Measurements from ENCODE around the gene GARIN1A. TPM values are rescaled to one million over a fixed set of nuclear protein-coding genes. Genes with fewer than 3 reads are reported as not detected.
"Not testable (repeated sequence)": the region's sequence is repeated elsewhere in the genome, so short reads cannot be mapped to it uniquely, and the experiment has no call there.

Gene GARIN1A
- total and polyA plus RNA-seq, 2 donors, result 0.19 to 1.4 TPM

GRCh38 chr7:128654080-128654479, 18.0 kb upstream of the GARIN1A start:
- not testable (repeated sequence) for H3K9me3 ChIP-seq (ENCODE audit: control insufficient read depth in 2 of 2, insufficient read depth in 1 of 2, low read length in 1 of 2); DNase-seq (ENCODE audit: low read depth in 6 of 9, low spot score in 9 of 9); H3K27me3 ChIP-seq (ENCODE audit: control insufficient read depth in 2 of 2, insufficient read depth in 1 of 2, low read length in 1 of 2); H3K4me3 ChIP-seq (ENCODE audit: low read length in 2 of 2); H3K27ac ChIP-seq (ENCODE audit: low read depth in 1 of 2, low read length in 1 of 2); H3K4me1 ChIP-seq (ENCODE audit: control insufficient read depth in 2 of 2, insufficient read depth in 2 of 2, low read length in 2 of 2)
- WGBS, result 95% methylated on average over 18 of the region's 19 CpGs
- peaks cover 11 to 21% of the 10 kb centered on the region in 2 donors for H3K36me3 ChIP-seq (ENCODE audit: control insufficient read depth in 2 of 2, insufficient read depth in 2 of 2, low read length in 1 of 2)

GRCh38 chr7:128654501-128654900, 17.6 kb upstream of the GARIN1A start:
- not testable (repeated sequence) for DNase-seq (ENCODE audit: low read depth in 6 of 9, low spot score in 9 of 9)

GRCh38 chr7:128658428-128658827, 13.7 kb upstream of the GARIN1A start:
- not testable (repeated sequence) for H3K36me3 ChIP-seq (ENCODE audit: control insufficient read depth in 2 of 2, insufficient read depth in 2 of 2, low read length in 1 of 2); DNase-seq (ENCODE audit: low read depth in 6 of 9, low spot score in 9 of 9); H3K27me3 ChIP-seq (ENCODE audit: control insufficient read depth in 2 of 2, insufficient read depth in 1 of 2, low read length in 1 of 2); H3K27ac ChIP-seq (ENCODE audit: low read depth in 1 of 2, low read length in 1 of 2); H3K4me3 ChIP-seq (ENCODE audit: low read length in 2 of 2); H3K4me1 ChIP-seq (ENCODE audit: control insufficient read depth in 2 of 2, insufficient read depth in 2 of 2, low read length in 2 of 2)
- WGBS, result 100% methylated on average over 3 of the region's 5 CpGs
- H3K9me3 ChIP-seq (ENCODE audit: control insufficient read depth in 2 of 2, insufficient read depth in 1 of 2, low read length in 1 of 2), result peaks cover 1 to 23% of the 10 kb centered on the region in 2 donors

More at GRCh38 chr7:128654501-128654900, 17.6 kb upstream of the GARIN1A start:
- H3K4me3 ChIP-seq (ENCODE audit: low read length in 2 of 2); H3K4me1 ChIP-seq (ENCODE audit: control insufficient read depth in 2 of 2, insufficient read depth in 2 of 2, low read length in 2 of 2); H3K27me3 ChIP-seq (ENCODE audit: control insufficient read depth in 2 of 2, insufficient read depth in 1 of 2, low read length in 1 of 2); H3K27ac ChIP-seq (ENCODE audit: low read depth in 1 of 2, low read length in 1 of 2); H3K9me3 ChIP-seq (ENCODE audit: control insufficient read depth in 2 of 2, insufficient read depth in 1 of 2, low read length in 1 of 2): not testable (repeated sequence)
- H3K36me3 ChIP-seq (ENCODE audit: control insufficient read depth in 2 of 2, insufficient read depth in 2 of 2, low read length in 1 of 2), result peaks cover 11 to 21% of the 10 kb centered on the region in 2 donors
- WGBS, result 99% methylated on average over 18 of the region's 18 CpGs

- 98% methylated on average over 3 of the region's 3 CpGs for WGBS
- Histone ChIP-seq H3K4me3 (ENCODE audit: low read length in 2 of 2) (no peak overlapping the region), H3K9me3 (ENCODE audit: control insufficient read depth in 2 of 2, insufficient read depth in 1 of 2, low read length in 1 of 2) (peaks cover 1 to 23% of the 10 kb centered on the region in 2 donors), H3K4me1 (ENCODE audit: control insufficient read depth in 2 of 2, insufficient read depth in 2 of 2, low read length in 2 of 2) (no peaks in the 10 kb centered on the region), H3K27me3 (ENCODE audit: control insufficient read depth in 2 of 2, insufficient read depth in 1 of 2, low read length in 1 of 2) (no peaks in the 10 kb centered on the region), H3K36me3 (ENCODE audit: control insufficient read depth in 2 of 2, insufficient read depth in 2 of 2, low read length in 1 of 2) (peaks cover 0 to 4% of the 10 kb centered on the region in 2 donors), H3K27ac (ENCODE audit: low read depth in 1 of 2, low read length in 1 of 2) (no peak overlapping the region)
- DNase-seq (ENCODE audit: low read depth in 6 of 9, low spot score in 9 of 9), result no peak
These were observed 11.5 kb upstream of the GARIN1A start for GRCh38 chr7:128660596-128660995.

GRCh38 chr7:128661446-128661845, 10.6 kb upstream of the GARIN1A start:
- no peak overlapping the region for H3K27ac ChIP-seq (ENCODE audit: low read depth in 1 of 2, low read length in 1 of 2)
- H3K36me3 ChIP-seq (ENCODE audit: control insufficient read depth in 2 of 2, insufficient read depth in 2 of 2, low read length in 1 of 2), result peaks cover 0 to 4% of the 10 kb centered on the region in 2 donors
- DNase-seq (ENCODE audit: low read depth in 6 of 9, low spot score in 9 of 9), result no peak
- H3K4me1 ChIP-seq (ENCODE audit: control insufficient read depth in 2 of 2, insufficient read depth in 2 of 2, low read length in 2 of 2), result no peaks in the 10 kb centered on the region
- WGBS, result 97% methylated on average over 5 of the region's 5 CpGs
- peaks cover 1 to 23% of the 10 kb centered on the region in 2 donors for H3K9me3 ChIP-seq (ENCODE audit: control insufficient read depth in 2 of 2, insufficient read depth in 1 of 2, low read length in 1 of 2)
- no peaks in the 10 kb centered on the region for H3K27me3 ChIP-seq (ENCODE audit: control insufficient read depth in 2 of 2, insufficient read depth in 1 of 2, low read length in 1 of 2)
- H3K4me3 ChIP-seq (ENCODE audit: low read length in 2 of 2), result no peak overlapping the region

DNA sequence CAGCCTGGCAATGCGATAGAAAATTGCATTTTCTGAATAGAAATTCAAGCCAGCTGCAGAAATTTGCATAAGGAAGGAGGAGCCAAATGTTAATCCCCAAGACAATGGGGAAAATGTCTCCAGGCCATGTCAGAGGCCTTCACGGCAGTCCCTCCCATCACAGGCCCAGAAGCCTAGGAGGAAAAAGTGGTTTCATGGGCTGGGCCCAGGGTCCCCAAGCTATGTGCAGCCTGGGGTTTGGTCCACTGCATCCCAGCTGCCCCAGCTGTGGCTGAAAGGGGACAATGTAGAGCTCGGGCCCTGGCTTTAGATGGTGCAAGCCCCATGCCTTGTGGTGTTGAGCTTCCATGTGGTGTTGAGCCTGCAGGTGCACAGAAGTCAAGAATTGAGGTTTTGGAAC, 10.0 kb upstream of the GARIN1A start:
- DNase-seq (ENCODE audit: low read depth in 6 of 9, low spot score in 9 of 9), result no peak
- no peaks in the 10 kb centered on the region for H3K4me1 ChIP-seq (ENCODE audit: control insufficient read depth in 2 of 2, insufficient read depth in 2 of 2, low read length in 2 of 2)
- H3K36me3 ChIP-seq (ENCODE audit: control insufficient read depth in 2 of 2, insufficient read depth in 2 of 2, low read length in 1 of 2), result peaks cover 0 to 4% of the 10 kb centered on the region in 2 donors
- no peak overlapping the region for H3K27ac ChIP-seq (ENCODE audit: low read depth in 1 of 2, low read length in 1 of 2)
- H3K4me3 ChIP-seq (ENCODE audit: low read length in 2 of 2), result no peak overlapping the region
- over 99% methylated on average over 3 of the region's 3 CpGs for WGBS
- H3K9me3 ChIP-seq (ENCODE audit: control insufficient read depth in 2 of 2, insufficient read depth in 1 of 2, low read length in 1 of 2), result peaks cover 1 to 23% of the 10 kb centered on the region in 2 donors
- H3K27me3 ChIP-seq (ENCODE audit: control insufficient read depth in 2 of 2, insufficient read depth in 1 of 2, low read length in 1 of 2), result no peaks in the 10 kb centered on the region

- not testable (repeated sequence) for H3K36me3 ChIP-seq (ENCODE audit: control insufficient read depth in 2 of 2, insufficient read depth in 2 of 2, low read length in 1 of 2); H3K4me1 ChIP-seq (ENCODE audit: control insufficient read depth in 2 of 2, insufficient read depth in 2 of 2, low read length in 2 of 2); H3K4me3 ChIP-seq (ENCODE audit: low read length in 2 of 2); H3K27ac ChIP-seq (ENCODE audit: low read depth in 1 of 2, low read length in 1 of 2); H3K27me3 ChIP-seq (ENCODE audit: control insufficient read depth in 2 of 2, insufficient read depth in 1 of 2, low read length in 1 of 2); DNase-seq (ENCODE audit: low read depth in 6 of 9, low spot score in 9 of 9)
- H3K9me3 ChIP-seq (ENCODE audit: control insufficient read depth in 2 of 2, insufficient read depth in 1 of 2, low read length in 1 of 2), result peaks cover 1 to 23% of the 10 kb centered on the region in 2 donors
- 98% methylated on average over 3 of the region's 3 CpGs for WGBS
These were observed 8.9 kb upstream of the GARIN1A start for GRCh38 chr7:128663223-128663622.

GRCh38 chr7:128665057-128665456, 7.0 kb upstream of the GARIN1A start:
- H3K4me1 ChIP-seq (ENCODE audit: control insufficient read depth in 2 of 2, insufficient read depth in 2 of 2, low read length in 2 of 2), result no peaks in the 10 kb centered on the region
- H3K36me3 ChIP-seq (ENCODE audit: control insufficient read depth in 2 of 2, insufficient read depth in 2 of 2, low read length in 1 of 2), result no peaks in the 10 kb centered on the region
- H3K27ac ChIP-seq (ENCODE audit: low read depth in 1 of 2, low read length in 1 of 2), result no peak overlapping the region
- H3K9me3 ChIP-seq (ENCODE audit: control insufficient read depth in 2 of 2, insufficient read depth in 1 of 2, low read length in 1 of 2), result peaks cover 1 to 19% of the 10 kb centered on the region in 2 donors
- no peak for DNase-seq (ENCODE audit: low read depth in 6 of 9, low spot score in 9 of 9)
- no peaks in the 10 kb centered on the region for H3K27me3 ChIP-seq (ENCODE audit: control insufficient read depth in 2 of 2, insufficient read depth in 1 of 2, low read length in 1 of 2)
- H3K4me3 ChIP-seq (ENCODE audit: low read length in 2 of 2), result no peak overlapping the region
- WGBS, result 86% methylated on average over 1 of the region's 1 CpG

DNA sequence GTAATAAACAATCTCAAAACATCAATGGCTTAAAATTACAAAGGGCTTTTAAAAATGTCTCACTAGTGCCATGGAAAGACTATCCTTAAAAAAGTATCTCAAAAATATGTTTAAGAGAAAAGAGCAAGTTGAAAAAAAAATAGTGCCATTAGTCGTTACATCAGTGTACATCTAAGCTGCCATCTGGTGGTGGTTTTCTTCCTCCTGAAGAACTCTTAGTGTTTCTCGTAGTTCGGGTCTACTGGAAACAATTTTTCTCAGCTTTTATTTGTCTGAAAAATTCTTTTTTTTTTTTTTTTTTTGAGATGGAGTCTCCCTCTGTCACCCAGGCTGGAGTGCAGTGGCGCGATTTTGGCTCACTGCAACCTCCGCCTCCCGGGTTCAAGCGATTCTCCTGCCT, 5.9 kb upstream of the GARIN1A start:
- no peak overlapping the region for H3K27ac ChIP-seq (ENCODE audit: low read depth in 1 of 2, low read length in 1 of 2)
- WGBS, result 94% methylated on average over 8 of the region's 8 CpGs
- peak in 1 of 9 donors; percentile 16 for DNase-seq (ENCODE audit: low read depth in 6 of 9, low spot score in 9 of 9)
- peaks cover 1 to 14% of the 10 kb centered on the region in 2 donors for H3K9me3 ChIP-seq (ENCODE audit: control insufficient read depth in 2 of 2, insufficient read depth in 1 of 2, low read length in 1 of 2)
- H3K4me1 ChIP-seq (ENCODE audit: control insufficient read depth in 2 of 2, insufficient read depth in 2 of 2, low read length in 2 of 2), result no peaks in the 10 kb centered on the region
- H3K36me3 ChIP-seq (ENCODE audit: control insufficient read depth in 2 of 2, insufficient read depth in 2 of 2, low read length in 1 of 2), result no peaks in the 10 kb centered on the region
- H3K27me3 ChIP-seq (ENCODE audit: control insufficient read depth in 2 of 2, insufficient read depth in 1 of 2, low read length in 1 of 2), result no peaks in the 10 kb centered on the region
- H3K4me3 ChIP-seq (ENCODE audit: low read length in 2 of 2), result no peak overlapping the region
